ENCODE measurements around the gene MSH3.
"Not testable (repeated sequence)": the region's sequence is repeated elsewhere in the genome, so short reads cannot be mapped to it uniquely, and the experiment has no call there.

MSH3 gene

GRCh38 chr5:80799041-80799440, 144.6 kb downstream of the MSH3 start:
- DNase-seq, result no peak

- DNase-seq, result no peak
Measured at GRCh38 chr5:80799573-80799972, 145.1 kb downstream of the MSH3 start.

GRCh38 chr5:80804332-80804731, 149.9 kb downstream of the MSH3 start:
- DNase-seq, result no peak

- no peak for DNase-seq
Measured at GRCh38 chr5:80805038-80805437, 150.6 kb downstream of the MSH3 start.

GRCh38 chr5:80806929-80807328, 152.5 kb downstream of the MSH3 start:
- no peak for DNase-seq

- no peak for DNase-seq
Measured at GRCh38 chr5:80809451-80809850, 155.0 kb downstream of the MSH3 start.

- DNase-seq, result no peak
Measured at GRCh38 chr5:80810425-80810824, 156.0 kb downstream of the MSH3 start.

- DNase-seq, result no peak
Measured at GRCh38 chr5:80816590-80816989, 162.1 kb downstream of the MSH3 start.

- no peak for DNase-seq
Measured at GRCh38 chr5:80820685-80821084, 166.2 kb downstream of the MSH3 start.

- no peak for DNase-seq
Measured at GRCh38 chr5:80822640-80823039, 168.2 kb downstream of the MSH3 start.

GRCh38 chr5:80824159-80824558, 169.7 kb downstream of the MSH3 start:
- DNase-seq, result not testable (repeated sequence)

- DNase-seq, result no peak
Measured at GRCh38 chr5:80825786-80826460, 171.5 kb downstream of the MSH3 start.

- DNase-seq, result no peak
Measured at GRCh38 chr5:80834710-80835109, 180.3 kb downstream of the MSH3 start.

GRCh38 chr5:80835128-80835527, 180.7 kb downstream of the MSH3 start:
- no peak for DNase-seq

- no peak for DNase-seq
Measured at GRCh38 chr5:80837679-80838078, 183.2 kb downstream of the MSH3 start.

- not testable (repeated sequence) for DNase-seq
Measured at GRCh38 chr5:80841026-80841797, 186.8 kb downstream of the MSH3 start.

GRCh38 chr5:80846422-80846821, 192.0 kb downstream of the MSH3 start:
- not testable (repeated sequence) for DNase-seq

GRCh38 chr5:80850168-80850567, 195.7 kb downstream of the MSH3 start:
- DNase-seq, result not testable (repeated sequence)

GRCh38 chr5:80852331-80853245, 198.1 kb downstream of the MSH3 start:
- no peak for DNase-seq

- no peak for DNase-seq
Measured at GRCh38 chr5:80853413-80853812, 199.0 kb downstream of the MSH3 start.

- no peak for DNase-seq
Measured at GRCh38 chr5:80854583-80854982, 200.1 kb downstream of the MSH3 start.

- DNase-seq, result no peak
Measured at GRCh38 chr5:80860924-80861613, 206.6 kb downstream of the MSH3 start.

GRCh38 chr5:80863708-80864107, 209.3 kb downstream of the MSH3 start:
- no peak for DNase-seq
